GM19455 (cell line): ENCODE results near the gene SLC29A3.

Experiments used
- ATAC-seq: cut with Tn5 transposase; IDR thresholded peaks from one replicate; pipeline ENCODE4 v1.9.1; 2021; ENCODE audit not compliant: unreplicated experiment

SLC29A3 gene

GRCh38 chr10:71300555-71301370 is 18.3 kb upstream of the SLC29A3 start:
- no peak for ATAC-seq

DNA sequence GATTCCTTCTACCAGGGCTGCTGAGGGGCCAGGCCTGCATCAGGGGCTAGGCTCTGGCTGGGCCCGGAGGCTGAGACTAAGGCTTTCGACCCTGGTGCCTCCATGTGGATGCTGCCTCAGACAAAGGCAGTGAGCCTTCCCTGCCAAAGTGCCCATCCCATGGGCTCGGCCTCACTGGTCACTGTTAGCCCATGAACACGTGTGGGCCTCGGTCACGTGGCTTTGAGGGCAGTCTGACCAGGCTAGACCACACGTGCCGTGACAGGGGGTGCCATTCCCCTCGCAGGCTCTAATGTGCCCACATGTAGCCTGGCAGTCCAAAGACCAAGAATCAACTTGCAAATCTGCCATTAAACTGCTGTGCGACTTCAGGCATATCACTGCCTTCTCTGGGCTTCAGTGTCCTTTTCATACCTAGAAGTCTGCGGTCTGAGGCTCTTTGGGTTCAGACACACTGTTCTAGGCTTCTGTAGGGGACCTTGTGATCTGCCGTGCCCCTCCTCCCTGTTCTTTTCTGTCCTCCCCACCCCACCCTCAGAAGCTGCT is 17.6 kb upstream of the SLC29A3 start:
- ATAC-seq: no peak

DNA sequence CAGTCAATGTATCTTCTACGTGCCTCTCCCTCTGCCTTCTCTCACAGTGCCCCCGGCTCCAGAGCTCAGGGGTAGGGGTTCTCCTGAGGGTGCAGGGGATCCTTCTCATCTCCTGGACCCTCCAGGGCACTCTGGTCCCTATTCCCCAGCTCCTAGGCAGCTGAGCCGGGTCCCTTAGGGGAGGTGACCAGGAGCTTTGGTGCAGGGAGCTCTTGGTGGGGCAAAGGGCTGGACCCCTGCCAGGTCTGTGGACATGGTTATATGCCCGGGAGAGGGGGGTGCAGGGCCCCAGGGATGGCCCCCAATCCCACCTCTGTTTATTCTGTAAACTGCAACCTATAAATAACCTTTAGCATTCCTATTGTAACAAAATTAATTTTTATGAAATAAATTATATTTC is 16.6 kb upstream of the SLC29A3 start:
- ATAC-seq: no peak

DNA sequence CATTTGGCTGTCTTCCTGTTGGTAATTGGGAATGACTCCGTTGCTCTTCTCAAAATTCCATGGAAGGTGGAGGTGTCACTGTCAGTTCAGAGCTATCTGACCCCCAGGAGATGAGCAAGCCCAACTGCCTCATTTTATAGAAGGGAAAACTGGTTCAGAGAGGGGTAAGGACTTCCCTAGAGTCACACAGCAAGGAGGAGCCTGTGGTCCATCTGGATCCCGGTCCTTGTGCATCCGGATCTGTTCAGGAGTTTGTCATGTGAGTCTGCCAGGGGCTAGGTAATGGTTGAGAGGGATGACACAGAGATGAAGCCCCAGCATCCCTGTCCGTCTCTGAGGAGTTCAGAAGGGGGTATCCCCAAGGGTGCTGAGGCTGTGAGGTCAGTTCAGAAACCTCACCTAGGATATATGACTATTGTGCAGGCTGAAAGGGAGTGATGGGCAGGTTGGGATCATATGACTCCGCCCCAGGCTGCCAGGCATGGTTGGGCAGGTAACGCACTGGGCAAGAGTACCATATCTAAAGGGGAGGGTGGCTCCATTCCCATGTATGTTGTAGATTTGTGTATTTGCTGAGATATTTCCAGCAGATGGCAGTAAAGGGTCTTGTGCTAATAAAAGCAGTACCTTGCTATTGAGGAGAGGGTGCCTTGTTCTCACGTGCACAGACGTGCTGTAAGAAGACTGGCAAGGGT is 16.0 kb upstream of the SLC29A3 start:
- ATAC-seq: no peak

- no peak for ATAC-seq
These were observed 15.5 kb upstream of the SLC29A3 start for GRCh38 chr10:71303569-71303907.

GRCh38 chr10:71304914-71305313 is 14.1 kb upstream of the SLC29A3 start:
- ATAC-seq: no peak

GRCh38 chr10:71306979-71307378 is 12.1 kb upstream of the SLC29A3 start:
- no peak for ATAC-seq

DNA sequence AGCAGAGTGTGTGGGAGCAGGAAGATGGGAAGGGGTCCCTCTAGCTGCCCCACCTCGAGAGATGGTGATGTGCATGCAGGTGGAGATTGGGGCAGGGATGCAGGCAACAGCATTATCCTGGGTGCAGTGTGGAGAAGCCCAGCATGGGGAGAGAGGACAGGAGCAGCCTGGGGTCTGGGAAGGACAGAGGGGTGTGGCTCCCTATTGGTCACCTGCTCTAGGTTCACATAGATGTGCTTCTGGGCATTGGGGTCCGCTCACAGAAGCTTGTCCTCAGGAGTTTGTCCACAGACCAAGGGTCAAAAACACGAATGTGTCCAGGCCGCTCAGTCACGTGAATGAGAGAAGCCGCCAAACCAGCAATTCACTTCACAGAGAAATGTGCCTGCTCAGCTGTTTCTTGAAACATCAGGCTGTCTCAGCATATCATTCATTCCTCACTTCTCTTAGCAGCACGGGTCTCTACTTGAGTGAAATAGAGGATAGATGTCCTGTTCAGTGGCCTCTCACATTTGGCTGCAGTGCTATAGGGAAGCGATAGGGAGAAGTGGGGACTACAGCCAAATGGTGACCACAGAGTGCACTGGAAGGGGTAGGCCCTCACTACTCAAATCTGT is 11.5 kb upstream of the SLC29A3 start:
- ATAC-seq: no peak

DNA sequence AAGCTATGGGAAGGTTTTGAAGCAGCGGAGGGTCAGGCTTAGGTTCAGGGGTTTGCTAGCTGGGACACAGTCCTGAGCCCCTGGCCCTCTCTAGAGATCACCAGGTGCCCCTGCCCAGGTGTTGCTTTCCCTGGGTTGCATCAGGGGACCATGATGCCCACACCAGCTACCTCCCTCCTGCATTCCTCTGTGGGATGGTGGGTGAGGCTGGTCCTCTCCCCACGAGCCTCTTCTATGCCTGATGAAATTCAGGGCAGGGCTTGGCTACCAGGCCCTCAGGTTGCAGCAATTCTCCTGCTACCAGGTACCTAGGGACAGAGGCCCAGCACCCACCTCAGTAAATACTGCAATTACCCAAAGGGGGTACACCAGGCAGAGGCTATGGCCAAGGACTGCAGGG is 10.8 kb upstream of the SLC29A3 start:
- ATAC-seq: no peak

GRCh38 chr10:71308985-71309384 is 10.1 kb upstream of the SLC29A3 start:
- ATAC-seq: no peak

DNA sequence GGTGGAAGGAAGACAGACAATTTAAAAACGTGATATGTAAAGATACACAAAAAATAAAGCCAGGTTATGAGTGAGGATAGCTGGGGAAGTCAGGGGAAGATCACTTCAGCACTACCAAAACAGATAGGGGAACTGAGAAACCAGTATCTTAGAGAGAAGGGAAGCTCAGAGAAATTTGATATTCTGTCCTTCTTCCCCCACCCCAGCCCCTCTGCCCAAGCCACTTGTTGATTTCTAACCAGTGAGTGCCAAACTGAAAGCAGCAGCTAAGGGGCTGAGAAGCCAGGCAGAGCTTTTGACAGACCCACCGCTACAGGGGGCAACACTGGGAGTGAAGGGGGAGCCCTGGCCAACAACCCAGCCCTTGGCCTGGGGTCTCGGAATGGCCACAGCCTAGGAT is 9.1 kb upstream of the SLC29A3 start:
- no peak for ATAC-seq

GRCh38 chr10:71312220-71312619 is 6.8 kb upstream of the SLC29A3 start:
- ATAC-seq: no peak

DNA sequence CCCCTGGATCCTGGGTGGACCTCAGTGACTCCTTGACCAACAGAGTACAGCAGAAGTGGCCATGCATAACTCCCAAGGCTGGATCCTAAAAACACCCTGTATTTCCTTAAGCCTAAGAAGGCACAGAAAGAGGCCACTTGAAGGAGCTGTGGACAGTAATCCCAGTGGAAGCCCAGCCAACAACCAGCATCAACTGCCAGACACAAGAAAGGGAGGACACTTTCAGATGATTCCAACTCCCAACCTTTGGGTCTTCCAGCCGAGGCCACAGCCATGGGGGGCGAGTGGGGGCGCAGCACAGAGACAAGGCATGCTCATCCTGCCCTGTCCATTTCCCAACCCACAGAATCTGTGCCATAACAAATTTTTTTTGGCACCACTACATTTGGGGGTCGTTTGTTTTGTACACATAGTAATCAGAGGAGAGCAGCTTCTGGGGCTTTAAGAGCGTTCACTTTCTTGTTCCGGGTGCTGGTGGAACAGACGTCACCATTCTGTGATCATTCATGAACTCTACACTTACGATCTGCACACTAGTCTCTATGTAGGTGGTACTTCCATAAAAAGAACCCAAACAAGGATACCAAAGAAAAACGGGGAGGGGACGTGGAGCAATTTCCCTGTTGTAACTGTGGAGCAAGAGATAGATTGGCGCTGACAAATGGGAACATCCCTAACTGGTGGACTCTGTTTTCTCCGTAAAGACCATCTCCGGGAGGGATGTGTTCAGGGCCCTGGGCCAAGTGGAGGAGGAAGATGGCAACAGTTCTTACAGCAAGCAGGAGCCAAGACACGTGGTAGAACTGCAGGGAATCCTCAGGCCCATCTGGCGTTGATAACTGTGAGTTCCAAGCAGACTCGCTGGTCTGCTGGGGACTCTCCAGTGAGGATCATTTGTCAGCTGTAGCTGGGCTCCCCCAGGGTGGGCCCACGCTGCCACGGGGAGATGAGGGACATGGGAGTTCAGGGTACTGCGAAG is 6.0 kb upstream of the SLC29A3 start:
- ATAC-seq: no peak

DNA sequence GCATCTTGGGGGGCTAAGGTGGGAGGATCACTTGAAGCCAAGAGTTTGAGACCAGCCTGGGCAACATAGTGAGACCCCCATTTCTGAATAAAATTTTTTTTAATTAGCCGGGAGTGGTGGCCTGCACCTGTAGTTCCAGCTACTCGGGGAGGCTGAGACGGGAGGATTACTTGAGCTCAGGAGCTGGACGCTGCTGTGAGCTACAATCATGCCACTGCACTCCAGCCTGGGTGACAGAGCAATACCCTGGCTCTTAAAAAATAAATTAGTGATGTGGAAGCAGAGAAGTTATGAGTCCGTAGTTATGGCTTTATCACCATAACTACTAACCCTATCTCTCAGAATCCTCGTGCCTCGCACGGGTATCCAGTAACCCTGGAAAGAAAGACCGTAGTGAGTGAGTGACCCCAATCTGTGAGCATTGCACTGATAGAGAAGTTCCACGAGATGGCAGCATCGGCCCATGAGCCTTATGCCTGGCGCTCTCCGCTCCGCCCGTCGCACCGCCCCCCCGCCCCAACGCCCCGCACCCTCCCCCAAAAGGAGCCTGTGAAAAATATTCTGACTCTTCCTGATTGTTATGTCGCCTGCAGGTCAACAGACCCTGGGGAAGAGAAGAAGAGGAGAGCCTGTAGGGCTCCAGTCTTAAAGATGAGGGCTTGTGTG is 4.9 kb upstream of the SLC29A3 start:
- no peak for ATAC-seq

DNA sequence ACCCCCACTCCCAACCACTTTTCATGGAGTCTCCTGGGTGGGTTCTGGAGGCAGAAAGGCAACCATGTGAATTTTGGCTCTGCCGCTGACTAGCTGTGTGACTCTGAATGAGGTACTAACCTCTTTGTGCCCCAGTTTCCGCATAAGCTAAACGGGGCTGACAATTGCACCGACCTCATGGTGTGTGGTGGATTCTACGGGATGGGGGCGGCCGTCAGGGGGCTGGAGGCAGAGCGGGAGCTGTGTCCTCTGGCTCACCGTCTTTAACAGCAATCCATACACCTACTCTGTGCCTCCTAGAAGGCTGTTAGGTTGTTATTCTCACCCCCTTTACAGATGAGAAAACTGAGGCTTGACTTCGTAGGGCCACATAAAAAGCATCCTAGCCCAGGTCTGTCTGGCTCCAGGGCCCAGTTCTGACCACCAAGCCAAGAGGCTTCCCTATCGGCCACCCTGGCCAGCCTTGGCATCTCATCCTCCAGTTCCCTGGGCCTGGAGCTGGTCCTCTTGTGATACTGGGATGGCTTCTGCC is 4.3 kb upstream of the SLC29A3 start:
- ATAC-seq: no peak

DNA sequence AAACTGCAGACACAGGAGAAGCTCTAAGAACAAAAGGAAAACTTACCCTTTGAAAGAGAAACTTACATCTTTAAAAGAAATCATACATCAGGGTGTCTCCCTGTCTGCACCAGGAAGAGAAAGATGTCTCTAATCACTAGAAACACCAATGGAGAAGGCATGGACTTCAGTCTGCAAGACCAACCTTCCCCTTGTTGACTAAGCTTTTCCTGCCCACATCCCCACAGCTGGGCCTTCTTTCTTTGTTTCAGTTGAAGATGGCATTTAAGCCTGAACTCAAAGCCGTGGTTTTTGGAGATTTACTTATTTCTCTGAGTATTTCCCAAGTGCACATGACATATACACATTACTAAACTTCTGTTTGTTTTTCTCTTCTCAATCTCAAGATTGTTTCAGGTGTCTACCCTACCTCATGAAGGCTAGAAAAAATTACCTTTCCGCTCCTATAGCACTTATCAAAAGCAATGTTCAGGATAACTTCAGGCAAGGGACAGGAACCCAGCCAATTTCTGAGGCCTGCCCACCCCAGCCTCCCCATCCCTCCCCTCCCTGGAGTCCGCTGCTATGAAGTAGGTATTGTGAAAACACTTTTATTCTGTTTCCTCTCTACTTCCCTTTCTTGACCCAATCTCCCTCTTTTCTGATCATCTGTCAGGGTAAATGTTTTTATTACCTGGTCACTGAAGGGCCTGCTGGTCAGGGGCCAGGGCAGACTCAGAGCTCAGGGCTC is 2.8 kb upstream of the SLC29A3 start:
- no peak for ATAC-seq

GRCh38 chr10:71316786-71317160 is 2.3 kb upstream of the SLC29A3 start:
- ATAC-seq: no peak

DNA sequence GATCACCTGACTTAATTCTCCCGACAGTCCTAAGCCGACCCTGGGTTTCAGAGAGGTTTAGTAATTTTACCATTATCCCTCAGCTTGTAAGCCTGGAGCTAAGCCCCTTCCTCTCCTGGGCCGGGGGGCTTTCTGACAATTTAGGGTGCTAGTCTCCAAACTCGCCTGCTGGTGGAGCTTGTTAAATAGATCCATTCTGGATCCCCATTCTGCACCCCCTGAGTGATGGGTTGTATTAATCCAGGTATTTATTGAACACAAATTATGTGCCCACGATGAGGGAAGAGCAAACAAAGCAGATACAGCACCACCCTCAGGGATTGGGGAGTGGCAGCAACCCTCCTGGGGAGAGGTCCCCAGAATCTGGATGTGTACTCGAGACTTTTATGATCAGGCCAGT is 1.3 kb upstream of the SLC29A3 start:
- no peak for ATAC-seq

DNA sequence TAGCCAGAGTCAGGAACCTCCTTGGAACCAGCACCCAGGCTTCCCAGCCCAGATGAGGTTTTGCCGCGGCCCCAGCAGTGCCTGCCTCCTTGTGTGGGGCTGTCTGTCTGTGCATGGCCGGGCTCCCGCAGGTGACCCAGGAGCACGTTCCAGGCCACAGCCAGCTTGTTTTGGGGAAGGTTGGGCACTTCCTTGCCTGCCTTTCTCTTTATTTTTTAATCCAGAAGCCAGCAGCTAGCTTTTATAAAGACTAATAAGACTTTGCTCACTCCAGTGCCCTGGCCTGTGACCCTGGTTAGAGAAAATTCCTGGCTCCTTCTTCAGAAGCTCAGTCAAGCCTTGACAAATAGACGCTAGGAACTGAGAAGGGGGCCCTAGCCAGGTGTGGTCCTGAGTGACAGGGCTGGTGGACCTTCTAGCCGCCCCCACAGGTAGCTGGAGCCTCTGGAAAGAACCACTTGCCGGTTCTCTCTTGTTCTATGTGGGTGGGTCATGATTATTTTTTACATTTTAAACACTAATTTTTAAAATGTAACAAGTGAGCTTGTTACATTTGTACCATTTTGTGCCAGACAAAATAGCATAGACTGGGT is 837 bp downstream of the SLC29A3 start:
- ATAC-seq: peak; percentile 32
